NK-92 (cell line): Measurements from ENCODE around the gene MIGA1.
"Not testable (repeated sequence)": the region's sequence is repeated elsewhere in the genome, so short reads cannot be mapped to it uniquely, and the experiment has no call there.

Source experiments
- DNase-seq: peaks from one replicate; lab custom pipeline; 2025; ENCODE audit not compliant: unreplicated experiment; lab: John Stamatoyannopoulos, UW

Gene MIGA1

GRCh38 chr1:77797991-77798390 lies 18.5 kb downstream of the MIGA1 start:
- no peak for DNase-seq

GRCh38 chr1:77802026-77802425 lies 22.6 kb downstream of the MIGA1 start:
- no peak for DNase-seq

GRCh38 chr1:77803371-77803770 lies 23.9 kb downstream of the MIGA1 start:
- no peak for DNase-seq

- DNase-seq: not testable (repeated sequence)
These were observed 30.5 kb downstream of the MIGA1 start for GRCh38 chr1:77809787-77810462.

- not testable (repeated sequence) for DNase-seq
These were observed 32.1 kb downstream of the MIGA1 start for GRCh38 chr1:77811589-77811988.

GRCh38 chr1:77817368-77818209 lies 38.1 kb downstream of the MIGA1 start:
- DNase-seq: no peak

- no peak for DNase-seq
These were observed 40.7 kb downstream of the MIGA1 start for GRCh38 chr1:77820121-77820520.

GRCh38 chr1:77824079-77824478 lies 44.6 kb downstream of the MIGA1 start:
- no peak for DNase-seq

GRCh38 chr1:77824694-77825093 lies 45.2 kb downstream of the MIGA1 start:
- DNase-seq: no peak

GRCh38 chr1:77825131-77825709 lies 45.8 kb downstream of the MIGA1 start:
- no peak for DNase-seq

GRCh38 chr1:77826851-77827250 lies 47.4 kb downstream of the MIGA1 start:
- not testable (repeated sequence) for DNase-seq

- DNase-seq: no peak
These were observed 48.6 kb downstream of the MIGA1 start for GRCh38 chr1:77828098-77828497.

- no peak for DNase-seq
These were observed 50.4 kb downstream of the MIGA1 start for GRCh38 chr1:77829851-77830250.

- DNase-seq: no peak
These were observed 51.5 kb downstream of the MIGA1 start for GRCh38 chr1:77830946-77831345.

GRCh38 chr1:77831566-77831965 lies 52.1 kb downstream of the MIGA1 start:
- no peak for DNase-seq

GRCh38 chr1:77831976-77832711 lies 52.7 kb downstream of the MIGA1 start:
- no peak for DNase-seq

- DNase-seq: no peak
These were observed 53.5 kb downstream of the MIGA1 start for GRCh38 chr1:77832901-77833300.

- DNase-seq: no peak
These were observed 54.2 kb downstream of the MIGA1 start for GRCh38 chr1:77833521-77834100.

- no peak for DNase-seq
These were observed 55.4 kb downstream of the MIGA1 start for GRCh38 chr1:77834771-77835334.

GRCh38 chr1:77841574-77841973 lies 62.1 kb downstream of the MIGA1 start:
- DNase-seq: no peak

GRCh38 chr1:77845951-77846350 lies 66.5 kb downstream of the MIGA1 start:
- no peak for DNase-seq
